Measurements from ENCODE around the gene ATP6V0D1.
"Not testable (repeated sequence)": the region's sequence is repeated elsewhere in the genome, so short reads cannot be mapped to it uniquely, and the experiment has no call there.

ATP6V0D1 gene

DNA sequence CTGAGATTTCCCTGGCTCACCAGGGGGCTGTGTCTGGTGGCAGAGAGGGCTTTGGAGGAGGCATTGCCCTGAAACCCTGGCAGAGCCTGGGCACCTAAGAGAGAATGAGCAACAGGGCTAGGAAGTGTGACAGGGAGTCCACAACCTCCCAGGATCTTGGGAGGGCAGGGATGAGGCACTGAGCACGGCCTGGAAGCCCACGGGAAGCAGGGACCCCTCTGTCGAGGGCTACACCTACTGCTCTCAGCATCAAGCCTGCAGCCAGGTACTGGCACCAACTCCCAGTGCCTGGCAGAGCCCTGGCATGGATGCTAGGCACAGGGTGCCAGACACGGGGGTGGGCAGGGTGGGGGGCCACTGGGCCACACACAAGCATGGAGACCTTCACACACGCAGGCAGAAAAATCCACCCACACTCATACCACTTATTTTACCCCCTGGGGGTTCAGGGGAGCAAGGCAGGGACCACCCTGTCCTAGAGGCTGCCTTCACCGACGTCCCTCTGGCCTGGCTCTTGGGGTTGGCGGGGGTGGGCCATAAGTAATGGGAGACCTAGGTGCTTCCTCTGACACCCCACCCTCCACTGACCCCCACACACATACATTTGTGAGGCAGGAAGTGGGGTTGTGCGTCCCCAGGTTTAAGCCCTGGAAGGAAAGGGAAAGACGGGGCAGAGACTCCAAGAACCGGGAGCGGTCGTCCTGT, 51.0 kb downstream of the ATP6V0D1 start:
- DNase-seq (ENCODE audit: low read depth in 2 of 2) = no peak

DNA sequence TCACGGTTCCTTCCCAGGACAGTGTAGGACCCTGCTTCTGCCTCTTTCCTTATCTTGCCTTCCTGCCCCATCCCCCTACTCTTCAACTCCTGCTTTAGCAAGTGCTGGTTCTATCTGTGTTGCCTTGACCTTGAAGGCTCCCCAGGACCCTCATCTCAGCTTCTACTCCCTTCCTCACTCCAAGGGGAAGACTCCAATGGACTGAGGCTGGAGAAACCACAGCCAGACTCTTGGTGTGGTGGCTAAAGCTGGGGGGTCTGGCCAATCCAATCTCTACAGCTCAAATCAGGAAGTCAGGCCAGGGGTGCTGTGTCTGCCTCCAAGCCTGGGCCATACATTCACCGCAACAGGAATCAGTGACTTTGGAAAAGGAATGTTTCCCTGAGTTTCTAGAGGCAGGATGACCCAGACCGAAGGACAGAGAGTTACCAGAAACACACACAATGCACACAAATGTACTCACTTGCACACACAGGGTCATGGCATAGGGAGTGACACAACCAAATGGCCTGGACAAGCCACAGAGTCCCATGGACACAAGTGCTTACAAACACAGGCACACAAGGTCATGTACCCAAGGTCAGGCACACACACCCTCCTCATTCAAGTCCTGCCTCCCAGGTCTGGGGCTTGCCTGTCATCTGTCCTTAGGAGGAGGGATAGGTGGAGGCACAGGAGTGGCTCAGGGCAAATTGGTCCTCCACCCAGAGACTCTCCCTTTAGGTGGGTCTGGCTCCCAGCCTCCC, 51.7 kb downstream of the ATP6V0D1 start:
- DNase-seq (ENCODE audit: low read depth in 2 of 2) = no peak

DNA sequence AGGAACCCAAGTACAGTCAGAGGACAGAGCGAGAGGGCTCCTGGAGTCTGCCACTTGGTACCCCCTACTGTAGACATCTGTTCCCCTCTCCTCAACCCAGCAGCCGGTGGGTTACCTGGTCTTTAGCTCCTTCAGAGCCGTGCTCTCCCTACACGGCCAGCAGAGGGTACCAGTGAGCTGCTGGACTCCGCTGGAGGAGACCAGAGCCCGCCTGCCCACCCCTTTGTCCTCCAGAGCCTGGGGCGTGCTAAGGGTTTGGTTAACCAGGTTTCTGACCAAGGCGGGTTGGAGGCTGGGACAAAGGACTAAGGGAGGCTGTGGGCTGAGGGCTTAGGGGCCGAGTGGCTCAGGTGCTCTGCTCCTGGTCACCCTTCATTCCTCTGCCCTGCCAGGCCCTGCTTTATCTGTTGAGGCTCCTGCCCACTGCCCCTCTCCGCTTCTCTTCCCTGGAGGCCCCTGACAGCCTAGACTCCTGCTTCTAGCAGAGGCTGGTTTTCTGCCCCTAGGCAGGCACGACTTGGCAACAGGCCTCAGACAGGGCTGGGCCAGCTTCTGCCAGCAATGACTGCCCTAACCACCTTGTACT, 52.7 kb downstream of the ATP6V0D1 start:
- peak in 1 of 2 donors; percentile 31 for DNase-seq (ENCODE audit: low read depth in 2 of 2)

DNA sequence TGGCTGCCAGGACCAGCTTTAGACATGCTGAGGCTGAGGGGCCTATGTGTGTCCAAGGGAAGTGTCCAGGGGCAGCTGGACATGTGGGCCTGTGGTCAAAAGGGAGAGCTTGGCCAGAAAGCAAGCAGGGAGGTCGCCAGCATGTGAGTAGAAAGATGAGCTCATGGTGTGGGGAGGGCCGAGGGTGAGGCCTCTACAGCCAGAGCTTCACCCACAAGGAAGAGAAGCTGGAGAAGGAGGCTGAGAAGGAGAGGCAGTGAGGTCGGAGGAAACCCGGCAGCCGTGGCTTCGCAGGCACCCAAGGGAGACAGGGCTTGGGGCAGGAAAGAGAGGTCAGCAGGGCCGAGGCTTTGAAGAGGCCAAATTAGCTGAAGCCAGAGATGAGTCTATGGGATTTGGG, 54.0 kb downstream of the ATP6V0D1 start:
- no peak for DNase-seq (ENCODE audit: low read depth in 2 of 2)

- DNase-seq (ENCODE audit: low read depth in 2 of 2) = no peak
Observed at GRCh38 chr16:67426022-67426421, 54.9 kb downstream of the ATP6V0D1 start.

DNA sequence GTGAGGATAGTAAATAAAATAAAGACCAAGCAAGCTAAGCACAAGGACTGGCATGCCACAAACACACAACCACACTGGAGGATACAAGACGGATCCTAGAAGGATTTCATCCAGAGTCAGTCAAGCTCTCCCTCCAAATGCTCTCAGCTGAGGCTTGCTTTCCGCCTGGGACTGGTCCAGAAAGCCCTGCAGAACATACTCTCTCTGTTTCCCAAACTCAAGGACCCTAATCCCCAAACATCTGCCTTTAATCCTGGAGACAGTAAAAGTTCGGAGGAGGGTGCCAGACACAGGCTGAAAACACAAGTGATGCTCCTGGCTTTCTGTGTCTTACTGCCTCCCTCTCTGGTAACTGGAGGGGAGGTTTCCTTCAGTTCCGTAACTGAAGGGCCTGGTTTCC, 55.4 kb downstream of the ATP6V0D1 start:
- no peak for DNase-seq (ENCODE audit: low read depth in 2 of 2)

GRCh38 chr16:67425061-67425460, 55.9 kb downstream of the ATP6V0D1 start:
- no peak for DNase-seq (ENCODE audit: low read depth in 2 of 2)

DNA sequence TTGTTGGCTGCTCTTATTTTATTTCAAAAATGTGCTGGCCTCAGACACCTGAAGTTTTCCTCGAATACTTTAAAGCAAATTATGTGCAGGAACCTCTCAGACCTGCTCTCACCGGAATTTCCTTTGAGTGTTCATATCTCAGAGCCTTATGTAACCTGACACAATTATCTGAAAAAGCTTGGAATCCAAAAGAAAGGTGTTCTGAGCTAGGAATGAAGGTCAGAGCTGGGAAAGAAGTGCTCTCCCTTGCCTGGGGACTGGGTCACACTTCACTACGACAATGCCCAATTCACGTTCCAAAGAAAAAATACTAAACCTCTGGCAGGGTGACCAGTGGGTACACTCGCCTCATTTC, 56.7 kb downstream of the ATP6V0D1 start:
- DNase-seq (ENCODE audit: low read depth in 2 of 2) = no peak

GRCh38 chr16:67423611-67424260, 57.2 kb downstream of the ATP6V0D1 start:
- DNase-seq (ENCODE audit: low read depth in 2 of 2) = no peak

DNA sequence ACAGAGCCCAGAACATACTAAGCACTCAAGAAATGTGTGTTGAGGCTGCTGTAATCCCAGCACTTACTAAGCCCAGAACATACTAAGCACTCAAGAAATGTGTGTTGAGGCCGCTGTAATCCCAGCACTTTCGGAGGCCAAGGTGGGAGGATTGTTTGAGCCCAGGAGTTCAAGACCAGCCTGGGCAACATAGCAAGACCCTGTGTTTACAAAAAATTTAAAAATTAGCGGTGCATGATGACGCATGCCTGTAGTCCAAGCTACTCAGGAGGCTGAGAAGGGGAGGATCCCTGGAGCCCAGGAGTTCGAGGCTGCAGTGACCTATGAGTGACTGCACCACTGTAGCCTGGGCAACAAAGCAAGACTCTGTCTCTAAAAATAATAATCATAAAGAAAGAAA, 57.9 kb downstream of the ATP6V0D1 start:
- no peak for DNase-seq (ENCODE audit: low read depth in 2 of 2)

DNA sequence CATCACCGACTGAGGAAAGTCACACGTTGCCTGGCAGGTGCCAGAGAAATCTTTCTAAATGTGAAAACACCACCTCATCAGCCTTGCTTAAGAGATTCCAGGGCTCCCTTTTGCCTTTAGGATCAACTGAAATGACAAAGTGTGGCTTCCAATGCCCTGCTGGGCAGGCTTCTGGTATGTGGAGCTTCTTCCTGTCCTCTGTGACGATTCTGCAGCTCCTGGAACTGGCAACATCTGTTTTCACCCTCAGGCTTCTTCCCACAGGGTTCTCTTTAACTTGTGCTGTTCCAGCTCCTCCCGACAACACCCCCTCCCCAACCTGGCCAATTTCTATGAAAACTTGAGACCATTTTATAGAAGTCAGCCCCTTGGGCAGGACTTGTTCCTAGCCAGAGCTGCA, 59.9 kb downstream of the ATP6V0D1 start:
- no peak for DNase-seq (ENCODE audit: low read depth in 2 of 2)

DNA sequence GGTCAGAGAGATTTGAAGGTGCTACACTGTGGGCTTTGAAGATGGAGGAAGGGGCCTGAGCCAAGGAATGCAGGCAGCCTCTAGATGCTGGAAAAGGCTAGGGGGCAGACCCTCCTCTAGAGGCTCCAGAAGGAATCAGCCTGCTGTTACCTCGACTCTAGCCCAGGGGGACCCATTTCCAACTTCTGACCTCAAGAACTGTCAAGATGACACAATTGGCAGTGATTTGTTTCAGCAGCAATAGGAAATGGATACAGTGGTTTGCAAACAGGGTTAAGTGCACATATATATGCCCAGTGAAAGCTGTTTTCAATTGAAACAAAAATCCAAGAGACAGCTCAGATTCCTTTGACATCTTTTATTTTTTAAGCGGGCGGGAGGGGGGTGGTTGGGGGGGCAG, 61.0 kb downstream of the ATP6V0D1 start:
- no peak for DNase-seq (ENCODE audit: low read depth in 2 of 2)

GRCh38 chr16:67419502-67419901, 61.5 kb downstream of the ATP6V0D1 start:
- no peak for DNase-seq (ENCODE audit: low read depth in 2 of 2)

- DNase-seq (ENCODE audit: low read depth in 2 of 2) = no peak
Observed at GRCh38 chr16:67417333-67418061, 63.5 kb downstream of the ATP6V0D1 start.

DNA sequence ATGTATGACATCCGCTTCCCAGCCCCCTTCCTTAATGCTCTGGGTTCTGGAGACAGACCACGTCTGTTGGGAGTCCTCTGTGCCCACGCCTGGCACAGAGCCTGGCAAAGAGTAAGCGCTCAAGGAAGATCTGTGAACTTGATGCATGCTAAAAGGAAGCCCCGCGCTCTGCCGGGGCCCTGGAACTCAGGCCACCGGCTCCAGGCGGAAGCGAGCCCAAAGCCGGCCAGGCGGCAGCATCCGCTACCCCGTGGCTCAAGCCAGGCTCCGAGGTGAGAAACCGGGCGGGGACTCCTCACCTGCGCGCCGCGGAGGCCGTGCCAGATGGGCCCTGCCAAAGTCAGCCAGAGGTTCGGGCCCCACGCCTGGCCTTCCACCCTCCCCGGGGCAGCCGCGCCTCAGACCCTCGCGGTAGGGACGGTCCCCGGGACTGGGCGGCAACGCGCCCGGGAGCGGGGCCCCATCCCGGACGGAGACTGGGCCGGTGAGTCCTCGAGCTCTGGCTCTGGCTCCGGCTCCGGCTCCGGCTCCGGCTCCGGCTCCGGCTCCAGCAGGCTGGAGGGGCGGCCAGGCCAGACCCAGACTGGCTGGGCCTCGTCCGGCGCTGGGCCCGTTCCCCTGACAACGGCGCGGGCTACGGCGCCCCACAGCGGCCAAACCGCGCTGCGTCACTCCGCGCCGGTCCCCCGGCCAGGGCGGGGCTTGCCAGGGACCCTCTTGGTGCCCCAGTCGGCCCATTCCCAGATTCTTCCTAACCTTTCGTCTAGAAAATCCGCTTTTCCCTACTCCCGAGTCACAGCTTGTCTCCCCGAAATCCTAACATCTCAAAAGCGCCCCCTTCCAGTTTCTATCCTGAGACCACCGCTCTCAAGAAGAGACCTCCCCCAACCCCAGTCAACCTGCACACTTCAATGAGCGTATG, 64.8 kb downstream of the ATP6V0D1 start, which contains the start of gene ZDHHC1:
Gene ZDHHC1, minus strand, starts transcription at position 606 of the 922 bp plus-strand sequence. CDS start 8,702 bp downstream, outside the sequence.
- DNase-seq (ENCODE audit: low read depth in 2 of 2) = peak in 1 of 2 donors; percentile 30

- DNase-seq (ENCODE audit: low read depth in 2 of 2) = not testable (repeated sequence)
Observed at GRCh38 chr16:67415421-67415820, 65.5 kb downstream of the ATP6V0D1 start.

- DNase-seq (ENCODE audit: low read depth in 2 of 2) = no peak
Observed at GRCh38 chr16:67413978-67414911, 66.7 kb downstream of the ATP6V0D1 start.

GRCh38 chr16:67412294-67412693, 68.7 kb downstream of the ATP6V0D1 start:
- DNase-seq (ENCODE audit: low read depth in 2 of 2) = no peak

GRCh38 chr16:67411339-67411738, 69.6 kb downstream of the ATP6V0D1 start:
- no peak for DNase-seq (ENCODE audit: low read depth in 2 of 2)

DNA sequence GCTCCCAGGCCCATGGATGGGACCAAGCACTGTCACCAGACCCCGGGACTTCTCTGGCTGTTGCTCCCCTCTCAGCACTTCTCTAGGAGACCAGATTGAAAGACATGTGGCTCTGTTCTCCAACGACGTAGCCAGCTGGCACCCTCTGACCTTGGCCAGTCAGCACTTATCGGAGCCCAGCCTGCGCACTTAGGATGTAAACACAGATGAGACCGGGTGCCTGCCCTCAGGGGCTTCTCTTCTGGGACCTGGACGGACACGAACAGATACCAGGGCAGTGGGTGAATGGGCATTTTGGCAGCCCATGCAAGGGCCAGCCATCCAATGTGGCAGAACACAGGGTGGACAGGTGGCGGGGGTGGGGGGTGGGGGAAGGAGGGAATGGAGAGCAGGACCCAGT, 71.3 kb downstream of the ATP6V0D1 start:
- DNase-seq (ENCODE audit: low read depth in 2 of 2) = no peak

Measured in stimulated activated CD8-positive, alpha-beta memory T cell treated with anti-CD3 and anti-CD28 coated beads, Interleukin-7, amount 100 ng/mL, for 4 hours (primary cell).